Stimulated activated CD8-positive, alpha-beta memory T cell treated with anti-CD3 and anti-CD28 coated beads, Interleukin-4, amount 100 ng/mL, for 4 hours (primary cell): ENCODE measurements around the gene SKIDA1.

Experiments used
- DNase-seq, 2 donors: peaks; one replicate each; pipeline ENCODE4 v3.0.0-alpha.2; 2020; ENCODE audit warnings: low read depth in 2 of 2, low spot score in 1 of 2

SKIDA1 gene

DNA sequence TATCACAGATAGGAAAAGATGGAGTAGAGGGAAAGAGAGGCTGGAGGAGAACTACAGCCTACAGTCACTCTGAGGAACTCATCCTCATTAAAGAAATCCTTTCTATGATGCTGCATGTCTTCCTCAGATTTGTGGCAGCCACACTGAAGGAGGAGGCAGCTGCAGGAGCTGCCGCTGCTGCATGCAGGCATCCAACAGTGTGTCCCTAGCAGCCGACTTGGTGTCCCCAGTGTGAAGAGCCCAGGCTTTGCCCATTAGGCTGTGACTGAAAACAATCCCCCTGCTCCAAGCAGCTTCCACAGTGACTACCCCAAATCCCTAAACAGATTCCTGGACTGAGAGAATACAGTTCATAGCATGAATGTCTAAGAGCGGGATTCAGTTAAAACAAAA is 23.1 kb downstream of the SKIDA1 start:
- DNase-seq: no peak

DNA sequence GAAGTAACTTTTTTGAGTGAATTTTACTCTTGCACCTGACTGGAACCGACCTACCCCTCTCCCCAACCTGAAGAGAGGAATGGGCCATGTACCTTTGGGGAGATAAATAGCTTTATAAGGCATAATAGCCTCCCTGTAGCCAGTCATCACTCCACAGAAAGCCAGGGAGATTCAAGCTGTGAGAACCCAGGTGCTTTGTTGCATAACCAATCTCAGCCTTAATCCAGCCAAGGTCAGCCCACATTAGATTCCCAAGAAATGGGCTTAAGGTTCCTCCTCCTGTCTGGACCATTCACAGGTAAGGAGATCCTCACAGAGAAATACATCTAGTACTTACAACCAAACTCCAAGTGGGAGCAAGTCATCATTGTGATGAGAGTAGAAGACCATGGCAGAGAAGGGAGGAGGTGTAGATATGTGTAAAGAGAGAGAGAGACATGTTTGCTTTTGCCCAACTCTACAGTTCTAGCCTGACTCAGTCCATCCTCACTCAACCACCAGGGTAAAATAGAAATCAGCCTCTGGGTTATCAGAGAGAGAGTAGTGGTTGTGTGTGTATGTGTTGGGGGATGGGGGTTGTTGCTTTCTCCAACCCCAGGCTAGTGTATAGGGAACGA is 23.6 kb downstream of the SKIDA1 start:
- DNase-seq: no peak

DNA sequence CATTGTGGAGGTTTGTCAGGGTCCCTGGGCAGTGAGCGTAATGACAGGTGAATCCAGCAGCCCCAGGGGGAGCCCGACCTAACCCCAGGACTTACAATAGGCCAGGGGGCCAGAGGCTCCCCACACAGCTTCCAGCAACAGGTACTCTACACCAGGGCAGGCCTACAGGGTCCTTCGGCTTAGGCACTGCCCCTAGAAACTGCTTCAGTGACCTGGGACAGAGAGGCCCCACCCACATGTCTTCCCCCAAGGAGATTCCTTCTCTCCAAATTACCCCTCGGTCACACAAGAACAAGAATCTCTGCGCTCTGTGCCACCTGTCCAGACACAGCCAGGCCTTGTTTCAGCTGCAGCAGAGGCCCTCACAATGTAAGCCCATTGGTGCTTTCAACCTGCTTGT is 24.4 kb downstream of the SKIDA1 start:
- DNase-seq: no peak

DNA sequence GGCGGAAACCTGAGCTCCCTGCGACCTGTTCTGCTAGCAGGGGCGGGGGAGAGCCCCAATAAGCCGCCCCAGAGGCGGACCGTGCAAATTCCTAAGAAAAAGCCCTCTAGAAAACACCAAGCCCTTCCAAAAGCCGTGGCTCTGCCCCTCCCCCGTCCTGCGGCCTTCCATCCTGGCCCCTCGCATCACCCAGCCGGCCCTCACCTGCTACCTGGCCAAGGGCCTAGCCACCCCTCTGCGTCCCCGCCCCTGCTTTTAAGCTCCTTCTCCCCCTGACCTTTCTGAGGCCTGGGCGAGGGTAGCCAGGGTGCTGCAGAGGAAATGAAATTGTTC is 24.9 kb downstream of the SKIDA1 start:
- no peak for DNase-seq

DNA sequence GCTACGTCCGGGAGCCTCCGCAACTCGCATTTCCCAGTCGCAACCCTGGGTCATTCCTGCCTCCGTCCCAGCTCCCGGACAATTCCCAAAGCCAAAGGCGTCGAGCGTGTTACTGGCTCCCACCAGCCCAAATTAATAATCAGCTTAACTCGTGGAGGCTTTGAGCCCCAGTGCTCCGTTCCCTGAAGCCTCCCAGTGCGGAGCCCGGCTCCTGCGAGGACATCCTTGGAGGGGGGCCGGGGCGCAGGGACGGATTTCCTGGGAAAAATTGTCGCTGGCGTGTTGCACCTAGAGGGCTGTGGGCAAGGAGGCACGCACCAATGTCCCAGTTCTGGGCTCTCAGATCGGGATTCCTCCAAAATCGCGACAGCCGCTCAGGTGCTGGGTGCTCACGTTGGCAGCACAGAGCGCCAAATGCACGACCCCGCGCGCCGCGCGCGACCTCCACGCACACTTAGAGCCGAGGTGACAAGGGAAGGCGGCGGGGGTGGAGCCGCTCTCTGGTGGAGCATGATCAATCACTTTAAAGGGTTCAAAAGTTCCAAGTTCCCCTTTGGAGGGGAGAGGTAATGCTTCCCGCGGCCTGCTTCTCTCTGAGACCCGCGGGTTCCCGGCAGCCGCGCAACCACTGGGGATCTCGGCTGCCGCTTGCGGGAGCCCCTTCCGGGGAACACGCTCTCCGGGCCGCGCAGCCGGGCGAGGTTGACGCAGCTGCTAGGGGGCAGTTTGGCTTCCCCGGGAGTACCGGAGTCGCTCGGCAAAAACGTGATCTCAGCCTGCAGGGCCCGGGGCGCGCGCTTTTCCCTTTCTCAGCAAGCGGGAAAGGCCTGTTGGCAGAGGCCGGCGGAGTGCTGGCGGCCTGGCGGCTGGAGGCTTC is 25.5 kb downstream of the SKIDA1 start:
- no peak for DNase-seq

DNA sequence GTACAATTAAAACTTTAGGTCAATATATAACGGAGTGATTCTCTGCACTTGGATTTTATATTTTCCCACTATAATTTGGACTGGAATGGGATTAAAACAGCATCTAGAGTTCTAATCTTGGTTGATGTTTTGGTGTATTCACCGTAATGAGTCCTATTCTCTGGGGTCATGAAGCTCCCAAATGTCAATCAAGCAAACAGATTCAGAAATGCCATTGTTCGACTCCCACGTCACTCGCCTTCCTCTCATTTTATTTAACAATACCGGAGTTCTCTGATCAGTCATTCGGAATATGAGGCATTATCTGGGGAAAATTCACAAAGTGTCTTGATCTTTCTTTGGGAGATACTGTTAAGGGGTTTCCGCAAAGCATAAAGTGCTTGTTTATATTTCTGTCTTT is 26.5 kb downstream of the SKIDA1 start:
- DNase-seq: no peak

DNA sequence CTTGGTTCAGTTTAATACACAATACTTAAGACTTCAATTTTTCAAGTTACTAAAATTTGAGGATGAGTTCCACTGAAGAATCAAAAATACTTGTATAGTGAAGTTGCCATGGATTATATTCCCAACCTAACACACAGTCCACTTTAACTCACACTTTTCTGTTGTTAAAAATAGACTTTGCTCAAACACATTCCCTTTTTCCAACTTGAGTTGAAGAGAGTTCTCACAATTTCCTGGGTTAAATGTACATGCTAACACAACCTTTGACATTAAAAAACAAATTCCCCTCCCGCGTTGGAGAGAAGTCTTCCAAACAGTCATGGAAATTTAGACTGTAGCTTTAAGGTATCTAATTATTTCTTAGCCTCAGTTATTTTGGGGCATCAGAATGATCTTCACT is 27.1 kb downstream of the SKIDA1 start:
- DNase-seq: no peak

DNA sequence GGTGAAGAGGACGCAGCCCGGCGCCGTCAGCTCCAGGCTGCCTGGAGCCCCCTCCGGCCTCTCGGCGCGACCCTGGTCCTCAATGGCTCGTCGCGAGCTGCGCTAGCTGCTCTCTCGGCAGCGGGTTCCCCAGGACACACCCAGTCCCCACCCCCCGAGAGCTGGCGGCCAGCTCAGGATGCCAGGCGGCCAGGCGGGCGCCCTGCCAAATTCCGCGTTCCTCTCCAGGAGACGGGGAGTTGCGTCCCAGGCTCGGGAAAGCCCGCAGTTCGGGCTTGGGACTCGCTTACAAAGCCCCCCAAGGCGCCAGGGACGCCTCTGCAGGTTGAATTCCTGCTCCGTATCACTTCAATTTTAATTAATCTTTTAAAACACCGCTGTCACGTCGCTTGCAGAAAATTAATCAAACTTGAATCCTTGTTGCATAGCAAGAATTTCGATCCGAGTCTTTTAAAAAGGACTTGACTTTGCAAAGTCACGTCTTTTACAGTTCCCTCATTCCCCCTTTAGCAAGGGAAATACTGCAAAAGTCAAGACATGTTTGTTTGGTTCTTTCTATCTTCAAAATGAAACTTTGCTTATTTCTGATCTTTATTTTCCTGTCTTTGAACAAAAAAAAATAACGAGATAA is 28.2 kb downstream of the SKIDA1 start:
- DNase-seq: no peak

DNA sequence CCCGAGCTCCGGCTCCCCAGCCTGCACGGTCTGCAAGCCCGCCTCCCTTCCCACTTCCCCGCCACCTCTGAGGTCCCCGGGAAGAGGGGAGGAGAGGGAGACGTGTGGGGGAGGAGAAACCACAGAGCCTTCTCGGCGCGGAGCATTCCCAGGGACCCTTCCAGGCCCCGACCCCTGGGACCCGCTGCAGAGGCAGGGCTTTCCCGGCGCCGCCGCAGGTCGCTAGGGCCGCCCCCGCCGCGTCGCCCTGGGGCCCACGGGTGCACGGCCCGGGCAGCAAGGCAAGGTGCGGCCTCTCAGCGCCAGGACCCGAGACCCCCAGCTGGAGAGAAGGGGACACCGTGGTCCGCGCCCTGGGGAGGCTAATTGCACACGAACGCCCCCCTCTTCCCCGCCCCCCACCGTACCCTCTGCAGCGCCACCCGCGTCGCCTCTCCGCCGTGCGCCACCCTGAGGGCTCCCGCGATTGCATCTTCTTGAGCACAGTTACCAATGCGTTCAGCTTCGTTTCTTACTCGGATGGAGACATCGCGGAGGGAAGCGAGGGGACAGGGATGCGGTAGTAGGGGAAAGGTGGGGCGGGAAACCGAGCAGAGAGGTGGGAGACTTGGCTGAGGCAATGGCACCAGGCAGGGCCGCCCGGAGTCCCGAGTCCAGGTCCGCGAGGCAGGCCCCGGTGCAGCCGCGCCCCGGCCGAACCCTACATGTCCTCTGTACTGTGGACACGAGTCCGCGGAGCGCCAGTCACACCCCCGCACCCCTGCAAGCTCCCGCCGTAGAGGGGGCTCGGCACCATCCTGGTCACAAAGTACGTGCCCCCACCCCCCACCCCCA is 28.9 kb downstream of the SKIDA1 start:
- DNase-seq: peak in 1 of 2 donors; percentile 24

DNA sequence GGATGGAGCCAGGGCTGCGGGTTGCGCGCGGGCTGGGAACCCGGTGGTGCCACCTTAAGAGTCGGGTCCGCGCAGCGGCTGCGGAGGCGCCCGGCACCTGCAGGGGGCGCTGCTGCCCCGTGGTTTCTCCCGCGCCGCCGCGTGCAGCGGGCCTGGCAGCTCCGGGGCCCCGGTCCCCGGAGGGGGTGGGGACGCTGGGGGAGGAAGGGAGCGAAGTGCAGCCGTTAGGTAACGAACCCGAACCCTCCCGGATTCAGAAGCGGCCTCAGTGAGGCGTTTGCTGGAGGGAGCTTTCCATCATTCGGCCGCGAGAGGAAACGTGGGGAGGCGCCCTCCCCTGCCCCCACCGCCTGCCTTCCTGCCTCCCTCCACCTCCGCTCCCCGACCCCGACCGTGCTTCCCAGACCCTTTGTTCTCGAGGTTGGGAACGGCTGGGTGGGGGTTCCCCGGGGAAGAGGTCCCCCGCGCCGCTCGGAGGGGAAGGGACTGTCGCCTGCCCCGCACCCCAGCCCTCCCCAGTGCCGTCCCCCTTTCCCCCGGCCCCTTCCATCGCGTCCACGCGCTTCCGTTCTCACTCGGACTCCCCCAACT is 29.6 kb downstream of the SKIDA1 start:
- peak; percentile 62 to 75 for DNase-seq

DNA sequence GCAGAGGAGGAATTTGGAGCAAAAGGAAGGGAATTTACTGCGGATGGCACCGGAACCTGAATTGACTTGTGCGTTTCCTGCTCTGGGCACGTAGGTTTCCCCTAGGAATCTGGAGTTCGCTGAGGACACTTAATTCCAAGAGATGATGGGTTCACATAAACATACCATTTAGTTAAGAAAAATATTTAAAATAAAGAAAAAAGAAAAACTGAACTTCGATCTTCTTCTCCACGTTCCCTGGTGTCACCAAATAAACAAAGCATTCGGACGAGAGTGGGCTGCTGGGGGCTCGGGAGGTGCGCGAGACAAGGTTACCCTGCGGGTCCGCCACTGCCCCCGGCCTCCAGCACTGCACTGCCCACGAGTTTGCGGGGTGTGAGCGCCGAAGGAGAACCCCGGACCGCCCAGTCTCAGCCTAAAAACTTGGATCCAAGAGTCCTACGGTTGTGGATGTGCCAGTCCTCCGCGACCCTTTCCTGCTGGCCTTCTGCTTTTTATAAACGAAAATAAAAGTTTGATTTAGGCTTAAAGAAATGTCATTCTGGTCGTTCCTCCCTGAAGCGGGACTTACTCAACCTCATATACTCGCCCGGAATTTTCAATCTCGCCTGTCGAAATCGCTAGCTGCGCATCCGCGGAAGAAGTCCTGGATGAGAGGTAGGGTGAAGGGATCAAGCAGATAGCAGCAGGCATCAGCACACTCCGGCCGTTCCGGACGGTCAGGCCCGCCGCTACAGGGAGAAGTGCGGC is 30.3 kb downstream of the SKIDA1 start:
- DNase-seq: no peak

DNA sequence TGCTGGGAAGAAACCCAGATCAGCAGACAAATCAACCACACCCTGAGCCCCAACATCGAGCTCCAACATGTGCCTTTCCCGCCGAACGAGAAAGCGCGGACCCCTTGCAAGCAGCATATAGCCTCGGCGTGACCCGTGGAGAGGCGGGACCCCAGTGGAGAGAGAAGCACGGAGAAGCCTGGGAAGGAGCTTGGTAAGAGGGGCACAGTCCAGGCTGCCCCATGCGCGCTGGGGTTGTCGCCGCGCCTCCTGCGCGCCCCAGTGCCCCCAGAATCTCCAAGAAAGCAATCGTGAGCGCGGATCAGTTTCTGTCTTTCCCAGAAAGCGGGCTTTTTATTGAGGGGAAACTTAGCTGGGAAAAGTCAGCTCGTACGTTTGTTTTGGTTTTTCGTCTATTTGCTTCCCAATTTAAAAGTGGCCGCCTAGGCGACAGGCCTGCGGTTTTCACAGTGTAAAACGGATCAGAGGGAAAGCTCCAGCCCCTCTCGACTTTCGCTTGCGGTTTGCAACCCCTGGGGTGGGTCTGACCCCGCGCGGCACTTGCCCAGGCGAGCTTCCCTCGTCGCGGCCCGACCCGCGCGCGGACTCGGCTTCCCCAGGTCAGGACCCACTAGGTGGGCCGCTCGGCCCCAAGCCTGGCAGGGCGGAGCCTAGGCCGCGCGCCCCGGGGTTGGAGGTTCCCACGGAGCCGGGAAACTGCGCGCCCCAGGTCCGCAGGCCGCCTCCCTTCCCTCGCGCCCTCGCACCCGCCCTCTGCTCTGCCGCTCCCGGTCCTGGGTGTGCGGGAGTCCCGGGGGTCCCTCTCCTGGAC is 31.1 kb downstream of the SKIDA1 start:
- no peak for DNase-seq

DNA sequence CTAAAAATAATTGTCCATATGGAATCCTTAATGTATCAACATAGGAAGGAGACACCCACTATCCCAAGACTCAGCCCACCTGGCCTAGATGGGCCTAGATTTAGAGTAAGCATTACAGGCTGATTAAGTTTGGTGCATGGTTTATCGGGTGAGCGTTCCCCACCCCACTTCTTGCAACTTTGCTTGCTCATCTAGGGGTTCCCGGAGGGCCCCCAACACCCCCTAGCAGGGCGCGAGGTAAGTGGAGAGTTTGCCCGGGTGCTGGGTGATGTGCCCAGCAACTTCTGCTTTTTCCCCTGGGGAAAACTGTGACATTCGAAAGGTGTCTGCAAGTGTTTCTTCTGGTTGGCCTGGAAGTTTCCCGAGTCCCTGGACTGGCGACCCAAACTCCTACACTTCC is 31.7 kb downstream of the SKIDA1 start:
- DNase-seq: no peak

DNA sequence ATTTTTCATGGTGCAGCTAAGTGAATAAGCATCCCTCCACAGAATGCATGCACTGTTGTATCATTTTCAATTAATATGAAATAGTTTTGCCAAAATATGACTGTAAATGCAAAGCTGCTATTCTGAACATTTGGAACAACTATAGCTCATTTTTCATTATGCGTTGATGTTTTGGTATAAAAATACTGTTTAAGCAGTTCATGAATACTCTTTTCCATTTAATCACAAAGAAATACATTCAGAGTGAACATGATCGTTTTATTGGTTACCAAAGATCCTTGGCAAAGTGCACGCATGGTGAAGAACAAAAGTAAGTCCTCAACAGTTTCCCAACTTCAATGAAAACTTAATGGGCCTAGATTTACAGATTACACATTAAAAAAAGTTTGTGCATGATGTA is 33.1 kb downstream of the SKIDA1 start:
- DNase-seq: no peak

DNA sequence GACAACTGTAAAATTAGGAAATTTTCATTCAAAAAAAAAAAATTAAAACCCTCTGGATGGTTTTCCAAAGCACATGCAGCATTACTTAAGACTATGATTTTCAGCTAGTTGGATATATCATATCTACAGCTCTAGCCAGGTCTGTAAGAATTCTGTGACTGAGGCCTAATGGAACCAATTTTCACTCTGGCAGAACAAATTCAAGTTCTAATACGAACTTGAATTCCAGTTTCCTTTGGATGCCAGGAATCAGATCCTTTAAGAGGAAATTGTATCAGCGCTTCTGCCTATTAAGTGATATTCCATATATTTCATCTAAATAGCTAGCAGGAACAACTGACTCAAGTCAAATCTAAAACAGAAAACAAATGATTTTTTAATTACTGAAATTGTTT is 34.8 kb downstream of the SKIDA1 start:
- DNase-seq: no peak

DNA sequence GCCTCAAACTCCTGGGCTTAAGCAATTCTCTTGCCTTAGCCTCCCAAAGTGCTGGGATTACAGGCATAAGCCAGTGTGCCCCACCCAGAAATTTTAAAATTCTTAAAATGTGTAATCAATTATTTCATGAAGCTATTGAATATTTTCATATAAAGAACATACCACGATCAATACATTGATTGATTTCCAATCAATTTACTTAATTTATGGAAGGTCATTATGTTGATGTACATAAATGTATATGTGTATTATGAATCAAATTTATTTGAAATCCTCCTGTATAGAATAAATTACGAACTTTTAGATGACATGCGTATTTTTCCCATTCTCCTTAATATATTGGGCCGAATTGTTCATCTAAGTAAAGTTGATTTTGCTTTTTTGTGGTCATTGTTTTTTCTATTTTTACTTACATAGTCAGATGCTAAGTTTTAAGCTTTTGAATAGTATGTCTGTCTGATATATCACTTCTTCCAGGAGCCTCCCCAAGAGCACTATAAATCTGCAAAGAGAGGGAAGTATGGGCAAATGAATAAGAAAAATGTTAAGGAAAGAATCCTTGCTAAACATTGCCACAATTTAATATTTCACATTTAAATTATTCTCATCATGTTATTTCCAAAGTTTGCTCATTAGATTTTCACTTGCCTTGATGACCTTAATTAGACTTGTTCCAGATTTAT is 35.3 kb downstream of the SKIDA1 start:
- no peak for DNase-seq

DNA sequence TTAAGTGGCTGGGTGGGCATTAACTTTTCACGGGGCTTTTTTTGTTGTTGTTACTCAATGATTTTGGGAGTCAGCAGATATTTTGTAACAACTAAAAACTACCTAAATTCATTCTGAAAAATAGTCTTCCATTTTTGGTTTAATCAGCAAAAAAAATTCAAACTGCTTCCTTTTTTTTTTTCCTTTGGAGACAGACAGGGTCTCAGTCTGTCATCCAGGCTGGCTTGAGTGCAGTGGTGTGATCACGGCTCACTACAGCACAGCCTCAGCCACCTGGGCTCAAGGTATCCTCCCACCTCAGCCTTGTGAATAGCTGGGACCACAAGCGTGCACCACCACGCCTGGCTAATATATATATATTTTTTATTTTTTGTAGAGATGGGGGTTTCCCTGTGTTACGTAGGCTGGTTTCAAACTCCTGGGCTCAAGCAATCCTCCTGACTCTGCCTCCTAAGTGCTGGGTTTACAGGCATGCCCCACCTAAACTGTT is 36.5 kb downstream of the SKIDA1 start:
- DNase-seq: no peak

DNA sequence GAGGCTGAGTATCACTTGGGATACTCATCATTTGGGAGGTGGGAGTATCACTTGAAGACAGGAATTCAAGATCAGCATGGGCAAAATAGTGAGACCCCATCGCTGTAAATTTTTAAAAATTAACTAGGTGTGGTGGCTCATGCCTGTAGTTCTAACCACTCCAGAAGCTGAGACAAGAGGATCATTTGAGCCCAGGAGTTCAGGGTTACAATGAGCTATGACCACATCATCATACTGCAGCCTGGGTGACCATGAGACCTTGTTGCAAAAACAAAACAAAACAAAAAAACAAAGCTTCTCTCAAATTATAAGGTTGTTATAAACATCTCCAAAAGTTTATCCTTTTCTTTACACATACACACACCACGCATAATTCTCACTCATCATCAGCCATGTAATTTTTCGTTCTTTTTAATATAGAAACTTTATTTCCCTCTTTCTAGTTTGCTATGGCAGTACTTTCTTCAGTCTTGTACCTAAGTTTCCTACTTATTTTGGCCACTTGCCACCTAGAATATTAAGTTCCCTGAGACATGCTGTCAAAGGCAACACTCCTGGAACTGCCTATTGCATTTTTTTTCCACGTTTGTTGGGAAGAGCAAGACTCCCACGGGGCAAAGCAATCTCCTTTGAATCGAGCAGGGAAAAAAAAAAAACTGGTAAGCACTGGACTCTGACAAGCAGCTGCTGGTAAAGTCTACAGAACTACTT is 37.1 kb downstream of the SKIDA1 start:
- DNase-seq: no peak
